Type B pancreatic cell (in vitro differentiated cells): ENCODE results near the gene C1QL4. TPM values are rescaled to one million over a fixed set of nuclear protein-coding genes. Genes with fewer than 3 reads are reported as not detected.
"Not testable (repeated sequence)": the region's sequence is repeated elsewhere in the genome, so short reads cannot be mapped to it uniquely, and the experiment has no call there.

Source experiments
- DNase-seq: peaks from one replicate; pipeline ENCODE4 v3.0.0; 2021; ENCODE audit warnings: mixed read lengths; ENCODE audit not compliant: unreplicated experiment; ENCODE audit errors: extremely low spot score
- H3K27ac Mint-ChIP-seq: 2 replicates; pipeline ENCODE4 v1.8.0; 2021; ENCODE audit warnings: mild to moderate bottlenecking, mixed read lengths
- H3K27me3 Mint-ChIP-seq: 2 replicates; pipeline ENCODE4 v1.8.0; 2021; ENCODE audit warnings: mixed read lengths
- H3K36me3 Mint-ChIP-seq: 2 replicates; pipeline ENCODE4 v1.8.0; 2021; ENCODE audit warnings: mixed read lengths
- H3K4me1 Mint-ChIP-seq: one replicate; pipeline ENCODE4 v1.8.0; 2021; ENCODE audit warnings: mixed read lengths; ENCODE audit not compliant: unreplicated experiment
- H3K4me3 Mint-ChIP-seq: 2 replicates; pipeline ENCODE4 v1.8.0; 2021; ENCODE audit warnings: mild to moderate bottlenecking, mixed read lengths
- H3K9me3 Mint-ChIP-seq: 2 replicates; pipeline ENCODE4 v1.8.0; 2021; ENCODE audit warnings: mixed read lengths
- total RNA-seq: library from RNA; stranded (reverse); gene quantifications from 2 replicates; pipeline ENCODE4 v1.2.1, GENCODE V29; 2021; ENCODE audit warnings: low replicate concordance
- TF ChIP-seq, protein P1 (sequence below): fragments of 200-600 bp; sonication (generic); conservative IDR thresholded peaks from 2 replicates; pipeline ENCODE4 v1.5.0; 2021; ENCODE audit warnings: antibody characterized with exemption, mild to moderate bottlenecking

Gene C1QL4
- total RNA-seq, 1 donor from 2014 or later: 1.2 TPM

DNA sequence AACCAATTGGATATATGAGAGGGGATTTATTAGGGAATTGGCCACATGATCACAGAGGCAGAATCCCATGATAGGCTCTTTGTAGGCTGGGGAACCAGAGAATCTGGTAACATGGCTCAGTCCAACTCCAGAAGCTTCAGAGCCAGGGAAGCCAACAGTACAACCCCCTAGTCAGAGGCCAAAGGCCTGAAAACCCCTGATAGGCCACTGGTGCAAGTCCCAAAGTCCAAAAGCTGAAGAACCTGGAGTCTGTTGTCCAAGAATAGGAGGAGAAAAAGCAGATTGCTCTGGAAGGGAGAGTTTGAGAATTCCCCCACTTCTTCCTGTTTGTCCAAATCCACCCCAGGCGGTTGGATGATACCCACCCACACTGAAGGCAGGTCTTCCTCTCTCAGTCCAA is 22.2 kb downstream of the C1QL4 start:
- no peak overlapping the region for H3K27ac Mint-ChIP-seq
- H3K4me1 Mint-ChIP-seq: no peaks in the 10 kb centered on the region
- H3K4me3 Mint-ChIP-seq: no peak overlapping the region
- DNase-seq: no peak
- H3K36me3 Mint-ChIP-seq: no peaks in the 10 kb centered on the region
- peaks cover 24% of the 10 kb centered on the region for H3K27me3 Mint-ChIP-seq
- TF ChIP-seq, protein P1, sequence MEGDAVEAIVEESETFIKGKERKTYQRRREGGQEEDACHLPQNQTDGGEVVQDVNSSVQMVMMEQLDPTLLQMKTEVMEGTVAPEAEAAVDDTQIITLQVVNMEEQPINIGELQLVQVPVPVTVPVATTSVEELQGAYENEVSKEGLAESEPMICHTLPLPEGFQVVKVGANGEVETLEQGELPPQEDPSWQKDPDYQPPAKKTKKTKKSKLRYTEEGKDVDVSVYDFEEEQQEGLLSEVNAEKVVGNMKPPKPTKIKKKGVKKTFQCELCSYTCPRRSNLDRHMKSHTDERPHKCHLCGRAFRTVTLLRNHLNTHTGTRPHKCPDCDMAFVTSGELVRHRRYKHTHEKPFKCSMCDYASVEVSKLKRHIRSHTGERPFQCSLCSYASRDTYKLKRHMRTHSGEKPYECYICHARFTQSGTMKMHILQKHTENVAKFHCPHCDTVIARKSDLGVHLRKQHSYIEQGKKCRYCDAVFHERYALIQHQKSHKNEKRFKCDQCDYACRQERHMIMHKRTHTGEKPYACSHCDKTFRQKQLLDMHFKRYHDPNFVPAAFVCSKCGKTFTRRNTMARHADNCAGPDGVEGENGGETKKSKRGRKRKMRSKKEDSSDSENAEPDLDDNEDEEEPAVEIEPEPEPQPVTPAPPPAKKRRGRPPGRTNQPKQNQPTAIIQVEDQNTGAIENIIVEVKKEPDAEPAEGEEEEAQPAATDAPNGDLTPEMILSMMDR: no peak
- H3K9me3 Mint-ChIP-seq: no peaks in the 10 kb centered on the region

- H3K36me3 Mint-ChIP-seq, H3K9me3 Mint-ChIP-seq, H3K4me3 Mint-ChIP-seq, H3K27ac Mint-ChIP-seq, H3K4me1 Mint-ChIP-seq, DNase-seq: not testable (repeated sequence)
- H3K27me3 Mint-ChIP-seq: peaks cover 48% of the 10 kb centered on the region
Measured at GRCh38 chr12:49310451-49311000, 26.5 kb downstream of the C1QL4 start.

DNA sequence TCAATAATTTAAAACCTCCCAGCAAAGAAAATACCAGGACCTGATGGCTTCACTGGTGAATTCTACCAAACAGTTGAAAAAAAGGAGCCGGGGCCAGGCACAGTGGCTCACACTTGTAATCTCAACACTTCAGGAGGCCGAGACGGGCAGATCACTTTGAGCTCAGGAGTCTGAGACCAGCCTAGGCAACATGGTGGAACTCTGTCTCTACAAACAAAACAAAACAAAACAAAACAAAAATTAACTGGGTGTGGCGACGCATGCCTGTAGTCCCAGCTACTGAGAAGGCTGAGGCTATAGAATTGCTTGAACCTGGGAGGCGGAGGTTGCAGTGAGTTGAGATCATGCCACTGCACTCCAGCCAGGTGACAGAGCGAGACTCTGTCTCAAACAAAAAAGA is 27.6 kb downstream of the C1QL4 start:
- TF ChIP-seq, protein P1: no peak
- no peak overlapping the region for H3K4me3 Mint-ChIP-seq
- no peaks in the 10 kb centered on the region for H3K4me1 Mint-ChIP-seq
- H3K36me3 Mint-ChIP-seq: no peaks in the 10 kb centered on the region
- peaks cover 50% of the 10 kb centered on the region for H3K27me3 Mint-ChIP-seq
- DNase-seq: no peak
- no peak overlapping the region for H3K27ac Mint-ChIP-seq
- H3K9me3 Mint-ChIP-seq: no peaks in the 10 kb centered on the region

DNA sequence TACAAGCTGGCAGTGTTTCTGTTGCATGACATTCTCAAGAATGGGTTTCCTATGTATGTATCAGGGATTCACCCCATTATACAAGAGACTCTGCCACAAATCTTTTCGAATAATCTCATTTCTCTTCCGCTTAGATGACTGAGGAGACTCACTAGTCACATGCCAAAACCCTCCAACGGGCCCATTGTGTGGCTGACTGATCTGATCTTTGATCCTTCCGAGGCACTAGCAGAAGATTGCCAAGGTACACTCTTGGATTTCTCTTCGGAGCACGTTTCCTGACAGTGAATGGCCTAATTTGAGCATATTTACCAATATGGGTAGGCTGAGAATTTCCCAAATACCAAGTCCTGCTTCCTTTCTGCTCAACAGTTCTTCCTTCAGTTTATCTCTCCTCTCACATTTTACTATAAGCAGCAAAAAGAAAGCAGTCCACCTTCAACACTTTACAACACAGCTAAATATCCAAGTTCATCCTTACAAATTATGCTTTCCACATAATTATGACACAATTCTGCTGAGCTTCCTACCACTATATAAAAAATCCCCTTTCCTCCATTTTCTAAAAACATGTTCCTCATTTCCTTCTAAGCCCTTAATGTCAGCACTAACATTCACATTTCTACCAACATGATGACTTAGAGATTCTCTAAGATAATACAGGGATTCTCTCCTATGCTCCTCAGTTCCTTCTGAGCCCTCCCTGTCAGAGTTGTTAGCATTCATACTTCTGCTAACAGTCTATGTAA is 31.1 kb downstream of the C1QL4 start:
- H3K4me3 Mint-ChIP-seq: no peak overlapping the region
- H3K36me3 Mint-ChIP-seq: no peaks in the 10 kb centered on the region
- H3K9me3 Mint-ChIP-seq: no peaks in the 10 kb centered on the region
- TF ChIP-seq, protein P1: no peak
- no peaks in the 10 kb centered on the region for H3K4me1 Mint-ChIP-seq
- peaks cover 67% of the 10 kb centered on the region for H3K27me3 Mint-ChIP-seq
- no peak overlapping the region for H3K27ac Mint-ChIP-seq
- no peak for DNase-seq

DNA sequence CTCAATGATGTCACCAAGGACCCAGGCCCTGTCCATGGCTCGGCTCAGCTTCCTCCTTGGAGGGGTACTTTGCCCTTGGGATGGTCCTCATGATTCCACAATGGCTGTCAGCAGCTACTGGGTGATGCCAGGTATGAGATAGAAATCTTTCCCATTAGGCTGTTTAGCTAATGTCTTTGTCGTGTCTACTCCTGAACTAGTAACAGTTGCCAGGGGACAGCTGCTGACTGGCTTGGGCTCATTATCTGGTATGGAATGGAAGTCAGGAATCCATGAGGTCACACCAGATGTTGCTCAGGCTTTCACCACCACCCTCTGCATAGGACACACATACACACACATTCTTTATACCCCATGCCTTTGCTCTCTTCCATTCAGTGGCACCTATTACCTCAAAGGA is 32.8 kb downstream of the C1QL4 start:
- no peaks in the 10 kb centered on the region for H3K36me3 Mint-ChIP-seq
- no peak overlapping the region for H3K27ac Mint-ChIP-seq
- peaks cover 62% of the 10 kb centered on the region for H3K27me3 Mint-ChIP-seq
- no peak for DNase-seq
- no peak overlapping the region for H3K4me3 Mint-ChIP-seq
- TF ChIP-seq, protein P1: no peak
- no peaks in the 10 kb centered on the region for H3K4me1 Mint-ChIP-seq
- H3K9me3 Mint-ChIP-seq: no peaks in the 10 kb centered on the region

GRCh38 chr12:49301760-49302159 is 35.2 kb downstream of the C1QL4 start:
- Mint-ChIP-seq H3K4me3 (no peak overlapping the region), H3K9me3 (no peaks in the 10 kb centered on the region), H3K27me3 (peaks cover 66% of the 10 kb centered on the region), H3K27ac (no peak overlapping the region), H3K4me1 (no peaks in the 10 kb centered on the region), H3K36me3 (no peaks in the 10 kb centered on the region)
- TF ChIP-seq, protein P1: no peak
- no peak for DNase-seq
